ENCODE results near the gene POU2F1.

Gene POU2F1

DNA sequence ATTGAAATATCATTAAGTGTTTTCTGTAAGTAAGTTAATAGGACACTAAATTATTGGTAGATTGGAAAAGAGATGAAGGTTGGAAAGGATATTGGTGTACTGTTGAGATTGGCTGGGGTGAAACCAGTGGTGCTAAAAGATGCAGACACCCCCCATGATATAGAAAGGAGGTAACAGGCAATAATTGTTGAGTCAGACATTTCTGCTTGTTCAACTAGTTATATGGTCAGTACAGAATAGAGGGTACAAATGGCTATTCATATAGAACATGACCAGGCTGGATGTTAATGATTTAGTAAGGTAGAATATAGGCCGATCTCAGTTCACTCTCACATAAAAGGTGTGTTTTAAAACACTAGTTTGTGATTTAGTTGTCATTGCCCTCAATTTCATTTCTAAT, 104.5 kb downstream of the POU2F1 start:
- DNase-seq: no peak

DNA sequence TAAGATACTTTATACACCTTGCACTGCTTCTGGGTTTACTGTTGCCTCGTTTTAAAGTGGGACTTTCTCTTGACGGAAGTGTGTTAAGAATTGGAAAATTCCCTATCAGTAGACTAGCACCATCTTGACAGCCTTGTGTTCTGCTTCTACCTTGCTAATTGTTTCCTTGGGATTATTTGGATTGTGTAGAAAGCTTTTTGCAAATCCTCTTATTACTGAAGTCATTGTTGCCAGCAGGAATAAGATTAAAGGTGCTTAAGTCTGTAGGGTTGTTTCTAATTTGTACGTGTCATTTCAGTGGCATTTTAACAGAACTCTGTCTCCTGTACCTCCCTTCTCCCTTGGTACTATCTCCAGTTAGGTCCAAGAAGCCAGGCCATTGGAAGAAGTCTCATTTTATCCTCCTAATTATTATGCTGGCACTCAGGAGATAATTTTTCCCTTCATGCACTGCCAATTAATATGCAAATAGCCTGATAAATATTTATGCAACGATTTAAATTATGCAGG, 107.7 kb downstream of the POU2F1 start:
- no peak for DNase-seq

DNA sequence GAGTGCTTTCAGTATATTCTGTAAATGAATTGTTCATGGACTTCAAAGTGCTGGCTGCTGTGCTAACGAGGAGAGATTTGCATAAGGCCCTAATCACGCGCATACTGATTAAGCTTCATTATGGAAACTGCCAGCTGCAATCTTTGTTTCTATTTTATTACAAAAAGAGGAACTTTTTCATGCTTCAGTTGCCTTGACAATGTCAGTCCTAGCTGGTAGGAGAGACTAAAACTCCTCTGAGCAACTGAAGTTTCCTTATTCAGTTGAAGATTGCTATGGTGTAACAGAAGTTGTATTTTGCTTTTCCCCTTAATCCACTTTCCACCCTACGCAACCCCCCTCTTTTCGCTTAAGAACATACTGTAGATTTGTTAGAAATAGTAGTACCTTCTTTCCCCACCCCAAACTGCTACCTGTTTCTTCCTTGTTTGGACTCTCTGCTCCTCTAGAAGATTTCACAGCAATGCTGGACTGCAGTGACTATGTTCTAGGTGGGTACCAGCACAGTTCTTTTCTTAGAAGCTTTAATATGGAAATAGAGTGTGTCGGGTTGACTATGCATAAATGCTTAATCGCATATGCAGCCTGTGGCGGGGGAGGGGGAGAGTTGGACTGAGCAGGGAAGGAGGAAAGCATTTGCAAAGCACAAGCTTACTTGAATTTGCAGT, 108.3 kb downstream of the POU2F1 start:
- DNase-seq: no peak

DNA sequence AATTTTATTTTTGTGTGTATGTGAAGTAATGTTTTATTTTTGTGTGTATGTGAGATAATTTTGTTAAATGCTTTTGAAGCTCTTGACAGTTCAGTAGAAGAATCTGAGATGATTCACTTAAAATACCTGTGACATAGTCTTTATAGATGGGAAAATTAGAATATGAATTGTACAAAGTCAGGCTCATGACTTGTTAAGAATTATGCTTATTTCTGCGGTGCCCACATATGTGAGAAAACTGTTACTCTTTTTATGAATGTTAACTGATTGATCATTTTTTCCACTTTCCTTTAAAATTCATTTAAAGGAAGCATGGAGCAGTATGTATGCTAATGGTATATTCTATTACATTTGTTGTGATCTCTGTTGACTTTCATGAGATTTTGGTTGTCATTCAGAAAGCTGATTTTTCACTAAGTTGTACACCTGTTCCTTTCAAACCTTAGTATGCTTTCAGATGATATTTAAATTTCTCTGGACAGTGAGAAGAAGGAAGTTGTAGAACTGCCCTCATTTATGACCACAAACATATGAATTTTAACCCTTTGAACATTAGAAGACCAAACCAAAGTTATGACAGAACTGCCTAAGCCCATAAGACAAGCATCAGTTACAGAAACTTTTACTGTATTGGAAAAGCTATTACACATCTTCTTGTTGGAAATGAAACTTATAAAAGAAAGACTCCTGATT, 110.1 kb downstream of the POU2F1 start:
- no peak for DNase-seq

DNA sequence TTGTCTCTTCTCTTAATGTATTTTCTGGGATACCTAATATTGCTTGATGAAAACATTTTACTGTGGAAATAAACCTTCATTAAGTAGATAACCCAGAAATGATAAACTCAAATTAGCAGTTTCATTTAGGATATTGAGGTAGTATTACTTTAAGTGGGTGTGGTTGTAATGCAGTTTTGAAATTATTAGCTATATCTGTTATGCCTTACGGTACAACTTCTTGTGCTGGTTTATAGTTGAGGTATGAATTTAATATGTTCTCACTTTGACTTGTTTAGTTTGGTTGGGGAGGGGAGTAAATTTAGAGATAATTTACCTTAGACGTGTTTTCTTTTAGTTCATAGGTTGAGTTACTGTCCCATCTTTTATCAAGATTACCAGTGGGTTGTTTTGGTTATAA, 111.0 kb downstream of the POU2F1 start:
- no peak for DNase-seq

DNA sequence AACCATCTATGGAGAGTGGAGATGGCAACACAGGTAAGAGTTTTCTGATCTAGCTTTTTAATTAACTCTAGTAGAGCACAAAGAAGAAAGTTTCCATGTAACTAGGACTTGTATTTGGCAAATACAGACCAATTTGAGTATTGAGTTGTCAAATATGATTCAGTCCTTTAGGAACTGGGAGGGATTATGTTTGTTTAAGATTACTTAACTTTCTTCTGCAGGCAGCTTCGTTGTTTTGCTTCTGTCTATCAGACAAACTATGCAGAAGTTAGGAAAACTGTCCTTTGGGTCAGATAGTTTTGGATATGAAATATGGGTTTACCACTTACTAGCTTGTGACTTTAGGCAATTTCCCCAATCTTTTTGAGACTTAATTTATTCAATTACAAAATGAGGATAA, 111.8 kb downstream of the POU2F1 start:
- no peak for DNase-seq

DNA sequence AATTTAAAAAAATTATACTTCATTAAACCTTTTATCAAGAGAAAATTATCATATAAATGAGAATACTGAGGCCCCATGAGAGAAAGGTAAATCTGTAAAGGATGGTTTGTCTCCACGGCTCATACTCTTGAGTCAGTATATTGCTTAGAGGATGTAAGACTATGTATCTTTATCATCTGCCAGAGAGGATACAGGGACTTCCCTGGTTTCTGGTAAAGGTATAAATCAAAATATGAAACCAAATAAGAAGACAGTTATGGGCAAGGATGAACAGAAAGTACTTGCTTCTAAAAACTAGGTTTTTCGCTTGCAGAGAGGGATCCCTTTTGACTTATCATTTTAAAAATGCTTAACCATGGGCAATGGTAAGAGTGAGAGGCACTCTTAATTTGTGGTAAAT, 112.4 kb downstream of the POU2F1 start:
- no peak for DNase-seq

DNA sequence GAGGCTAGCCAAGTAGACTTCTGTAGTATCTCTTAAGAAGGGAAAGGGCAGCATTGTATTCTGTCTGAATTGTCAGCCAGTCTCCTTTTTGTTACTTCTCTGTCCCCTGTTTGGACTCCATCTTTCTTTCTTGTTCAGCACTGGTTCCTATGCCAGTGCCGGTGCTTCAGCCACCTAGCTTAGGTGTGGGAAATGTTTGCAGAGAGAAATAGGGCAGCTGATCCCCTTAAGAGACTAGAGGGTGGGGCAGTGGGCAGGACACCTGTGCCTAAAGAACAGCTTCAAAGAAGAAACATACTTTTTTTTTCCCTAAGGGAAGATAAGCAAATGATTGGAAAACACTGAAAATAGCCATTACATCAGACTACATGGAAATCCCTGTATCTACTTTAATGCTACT, 113.0 kb downstream of the POU2F1 start:
- no peak for DNase-seq

DNA sequence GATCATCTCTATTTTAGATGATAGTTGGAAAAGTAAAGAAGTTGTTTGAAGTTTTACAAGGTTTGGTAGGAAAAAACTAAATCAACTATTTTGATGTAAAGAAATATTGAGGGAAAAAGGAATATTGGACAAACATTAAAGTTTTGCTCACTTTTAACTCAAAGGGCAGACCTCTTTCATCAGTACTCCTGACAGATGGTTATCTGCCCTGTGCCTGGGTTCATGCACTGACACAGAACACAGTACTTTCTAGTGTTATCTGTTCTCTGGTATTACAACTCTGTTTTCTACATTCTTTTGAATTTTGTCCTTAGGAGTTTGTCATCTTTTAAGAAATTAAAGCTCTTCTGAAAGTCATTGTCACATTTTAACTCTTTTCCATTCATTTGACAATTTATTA, 118.7 kb downstream of the POU2F1 start:
- DNase-seq: no peak

DNA sequence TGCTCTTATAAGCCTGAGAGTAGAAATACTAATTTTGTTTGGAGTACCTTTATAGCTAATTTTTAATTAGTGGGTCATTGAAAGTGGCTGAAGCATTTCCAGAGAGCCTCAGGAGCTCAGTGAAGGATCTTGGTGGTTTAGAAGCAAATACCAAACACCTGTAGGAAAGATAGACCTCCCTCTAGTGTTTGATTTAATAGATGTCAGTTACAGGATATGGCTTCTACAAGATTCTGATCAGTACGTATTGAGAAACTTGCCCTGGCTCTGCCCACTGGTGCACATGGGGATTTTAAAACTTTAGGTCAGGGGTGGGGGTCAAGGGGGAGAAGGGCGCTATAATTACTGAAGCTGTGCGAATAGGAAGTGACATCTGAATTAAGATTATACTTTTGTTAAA, 122.2 kb downstream of the POU2F1 start:
- DNase-seq: no peak

DNA sequence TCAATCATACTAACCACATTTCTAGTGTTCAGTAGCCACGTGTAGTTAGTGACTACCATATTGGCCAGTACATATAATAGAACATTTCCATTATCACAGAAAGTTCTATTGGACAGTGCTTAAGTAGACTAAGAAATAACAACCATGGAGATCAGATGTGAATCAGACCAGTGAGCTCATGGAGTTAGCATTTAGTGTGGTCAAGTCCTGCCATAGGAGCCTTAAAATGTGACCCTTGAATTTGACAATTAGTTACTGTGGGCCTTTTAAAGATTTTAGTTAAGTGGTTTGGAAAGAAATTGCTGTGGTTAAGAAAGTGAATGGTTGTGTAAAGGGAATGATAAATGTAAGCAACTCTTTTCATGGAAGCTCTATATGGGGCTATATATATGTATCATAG, 123.4 kb downstream of the POU2F1 start:
- DNase-seq: no peak

DNA sequence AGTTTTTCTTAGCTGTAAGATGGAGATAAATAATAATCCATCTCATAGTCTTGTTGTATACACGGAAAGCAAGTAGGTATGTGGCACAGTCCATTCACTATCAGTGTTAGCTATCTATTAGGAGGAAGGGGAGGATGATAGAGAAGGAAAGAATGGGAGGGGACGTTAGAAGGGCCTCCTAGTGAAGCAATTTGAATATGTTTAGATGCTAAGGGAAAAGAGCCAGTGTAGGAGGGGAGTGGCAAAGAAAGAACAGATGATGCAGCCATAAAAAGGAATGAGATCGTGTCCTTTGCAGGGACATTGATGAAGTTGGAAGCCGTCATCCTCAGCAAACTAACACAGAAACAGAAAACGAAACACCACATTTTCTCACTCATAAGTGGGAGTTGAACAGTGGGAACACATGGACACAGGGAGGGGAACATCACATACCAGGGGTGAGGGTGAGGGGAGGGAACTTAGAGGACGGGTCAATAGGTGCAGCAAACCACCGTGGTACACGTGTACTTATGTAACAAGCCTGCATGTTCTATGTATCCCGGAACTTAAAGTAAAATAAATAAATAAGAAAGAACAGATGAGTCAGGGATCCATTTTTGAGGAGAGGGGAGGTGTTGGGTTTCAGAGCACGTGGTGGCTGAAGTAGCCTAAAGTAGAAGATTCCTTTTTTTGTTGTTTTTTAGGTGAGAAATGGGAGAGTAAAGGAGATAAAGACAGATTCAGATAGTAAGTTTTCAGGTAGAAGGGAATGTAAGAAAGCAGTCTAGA, 124.1 kb downstream of the POU2F1 start:
- DNase-seq: no peak

DNA sequence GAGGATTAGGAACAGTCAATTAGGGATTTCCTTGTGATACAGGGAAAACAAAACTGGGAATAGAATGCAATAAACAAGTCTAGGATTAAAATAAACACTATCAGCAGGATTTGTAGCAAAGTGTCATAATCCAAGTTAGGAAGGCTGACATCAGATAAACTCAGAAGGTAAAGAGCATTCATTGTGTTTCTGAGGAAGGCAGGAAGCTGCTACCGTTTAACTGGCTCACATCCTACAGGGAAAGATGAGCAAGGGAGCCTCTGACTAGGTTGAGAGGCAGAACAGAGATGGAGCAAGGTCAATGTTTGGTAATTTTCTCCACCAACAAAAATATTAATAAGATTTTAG, 124.7 kb downstream of the POU2F1 start:
- no peak for DNase-seq

DNA sequence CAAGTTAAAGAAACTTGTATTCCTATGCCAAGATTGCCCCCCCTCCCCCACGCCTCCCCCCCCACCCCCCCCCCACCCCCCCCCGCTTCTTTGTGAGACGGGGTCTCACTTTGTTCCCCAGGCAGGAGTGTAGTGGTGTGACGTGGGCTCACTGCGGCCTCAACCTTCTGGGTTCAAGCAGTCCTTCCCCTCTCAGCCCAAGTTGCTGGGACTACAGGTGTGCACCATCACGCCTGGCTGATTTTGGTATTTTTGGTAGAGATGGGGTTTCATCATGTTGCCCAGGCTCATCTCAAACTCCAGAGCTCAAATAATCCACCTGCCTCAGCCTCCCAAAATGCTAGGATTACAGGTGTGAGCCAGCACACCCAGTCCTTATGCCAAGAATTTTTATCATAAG, 136.6 kb downstream of the POU2F1 start:
- no peak for DNase-seq

DNA sequence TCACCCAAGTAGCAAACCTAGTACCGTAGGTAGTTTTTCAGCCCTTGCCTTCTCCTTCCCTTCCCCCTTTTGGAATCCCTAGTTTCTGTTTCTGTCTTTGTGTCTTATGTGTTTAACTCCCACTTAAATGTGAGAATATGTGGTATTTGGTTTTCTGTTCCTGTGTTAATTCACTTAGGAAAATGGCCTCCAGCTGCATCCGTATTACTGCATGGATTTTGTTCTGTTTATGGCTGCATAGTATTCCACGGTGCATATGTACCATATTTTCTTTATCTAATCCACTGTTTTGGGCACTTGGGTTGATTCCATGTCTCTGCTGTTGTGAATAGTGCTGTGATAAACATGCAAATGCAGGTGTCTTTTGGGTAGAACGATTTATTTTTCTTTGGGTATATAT, 138.6 kb downstream of the POU2F1 start:
- no peak for DNase-seq

DNA sequence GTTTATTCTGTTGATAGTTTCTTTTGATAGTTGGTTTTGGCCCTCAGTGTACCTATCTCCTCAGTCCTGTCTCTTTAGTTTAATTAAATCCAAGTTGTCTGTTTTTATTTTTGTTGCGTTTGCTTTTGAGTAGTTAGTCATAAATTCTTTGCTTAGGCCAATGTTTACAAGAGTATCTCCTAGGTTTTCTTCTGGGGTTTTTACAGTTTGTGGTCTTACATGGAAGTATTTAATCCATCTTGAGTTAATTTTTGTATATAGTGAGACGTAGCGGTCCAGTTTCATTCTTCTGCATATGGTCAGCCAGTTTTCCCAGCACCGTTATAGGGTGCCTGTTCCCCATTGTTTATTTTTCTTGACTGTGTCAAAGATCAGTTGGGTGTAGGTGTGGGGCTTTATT, 139.4 kb downstream of the POU2F1 start:
- no peak for DNase-seq

DNA sequence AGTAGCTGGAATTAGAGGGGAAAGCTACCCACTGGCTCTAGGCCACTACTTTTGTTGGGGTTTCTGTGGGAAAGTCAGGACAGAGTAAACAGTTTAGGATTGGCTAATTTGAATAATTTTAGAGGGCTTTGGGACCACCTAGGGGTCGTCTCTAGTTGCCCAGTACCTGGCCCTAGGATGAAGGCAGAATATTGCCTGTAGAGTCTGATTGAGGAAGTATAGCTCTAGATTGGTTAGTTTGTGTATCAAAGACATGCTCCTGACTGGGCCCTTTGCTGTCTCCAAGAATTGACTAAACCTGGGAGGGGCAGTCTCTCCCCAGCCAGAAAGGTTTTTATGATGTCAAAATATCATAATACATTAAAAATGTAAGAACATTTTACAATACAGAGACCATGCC, 142.0 kb downstream of the POU2F1 start:
- no peak for DNase-seq

DNA sequence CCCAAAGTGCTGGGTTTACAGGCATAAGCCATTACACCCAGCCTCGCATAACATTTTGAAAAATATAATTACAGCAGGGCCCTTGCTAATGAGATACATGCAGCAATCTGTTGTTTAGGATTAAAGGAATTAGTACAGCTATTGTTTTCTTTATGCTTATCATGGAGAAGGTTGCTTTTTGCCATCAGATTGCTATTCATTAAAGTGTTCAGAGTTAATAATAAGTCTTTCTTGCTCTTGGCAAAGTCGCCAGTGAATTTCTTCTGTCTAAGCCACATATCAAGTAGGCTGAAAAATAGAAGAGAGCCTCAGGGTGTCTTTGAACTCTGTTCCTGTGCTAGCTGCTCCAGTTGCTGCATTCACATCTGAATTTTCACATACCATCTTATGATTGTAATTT, 144.1 kb downstream of the POU2F1 start:
- DNase-seq: no peak

DNA sequence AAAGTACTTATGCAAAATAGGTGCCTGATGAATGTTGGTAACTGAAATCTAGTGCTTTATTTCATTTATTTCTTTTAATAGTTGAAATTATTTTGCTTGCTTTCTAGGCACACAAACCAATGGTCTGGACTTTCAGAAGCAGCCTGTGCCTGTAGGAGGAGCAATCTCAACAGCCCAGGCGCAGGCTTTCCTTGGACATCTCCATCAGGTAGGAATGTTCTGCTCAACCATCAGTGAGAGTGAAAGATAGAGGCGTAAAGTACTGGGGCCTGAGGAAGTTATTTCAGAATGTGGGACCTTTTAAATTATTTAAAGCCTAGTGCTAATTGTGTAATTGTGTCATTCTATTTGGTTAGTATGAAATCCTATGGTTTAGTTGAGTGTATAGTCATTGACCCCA, 144.7 kb downstream of the POU2F1 start:
- no peak for DNase-seq

DNA sequence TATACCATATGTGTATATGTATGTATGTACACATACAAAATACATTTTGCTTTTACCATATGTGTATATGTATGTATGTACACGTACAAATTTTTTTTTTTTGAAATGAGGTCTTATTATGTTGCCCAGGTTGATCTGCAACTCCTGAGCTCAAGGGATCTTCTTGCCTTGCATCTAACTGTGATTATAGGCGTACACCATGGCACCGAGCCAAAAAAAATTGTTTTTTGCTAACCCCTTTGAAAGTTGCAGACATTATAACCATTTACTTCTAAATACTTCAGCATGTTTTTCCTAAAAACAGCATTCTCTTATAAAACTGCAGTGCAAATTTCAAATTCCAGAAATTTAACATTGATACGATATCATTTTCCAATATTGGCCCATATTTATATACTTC, 147.0 kb downstream of the POU2F1 start:
- DNase-seq: no peak

DNA sequence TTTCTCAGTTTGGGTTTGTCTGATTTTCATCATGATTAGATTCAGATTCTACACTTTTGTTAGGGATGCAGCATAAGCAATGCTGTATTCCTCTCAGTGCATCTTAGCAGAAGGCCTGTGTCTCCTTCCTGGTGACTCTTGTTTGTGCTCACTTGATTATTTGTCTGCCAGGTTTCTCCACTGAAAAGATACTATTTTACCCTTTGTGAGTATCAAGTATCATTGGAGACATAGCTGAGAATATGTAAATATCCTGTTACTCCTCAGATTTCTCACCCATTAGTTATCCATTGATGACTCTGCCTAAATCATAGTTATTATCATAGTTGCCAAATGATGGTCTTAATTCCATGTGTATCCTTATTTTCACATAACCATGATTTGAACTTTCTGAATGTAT, 148.5 kb downstream of the POU2F1 start:
- DNase-seq: no peak

DNA sequence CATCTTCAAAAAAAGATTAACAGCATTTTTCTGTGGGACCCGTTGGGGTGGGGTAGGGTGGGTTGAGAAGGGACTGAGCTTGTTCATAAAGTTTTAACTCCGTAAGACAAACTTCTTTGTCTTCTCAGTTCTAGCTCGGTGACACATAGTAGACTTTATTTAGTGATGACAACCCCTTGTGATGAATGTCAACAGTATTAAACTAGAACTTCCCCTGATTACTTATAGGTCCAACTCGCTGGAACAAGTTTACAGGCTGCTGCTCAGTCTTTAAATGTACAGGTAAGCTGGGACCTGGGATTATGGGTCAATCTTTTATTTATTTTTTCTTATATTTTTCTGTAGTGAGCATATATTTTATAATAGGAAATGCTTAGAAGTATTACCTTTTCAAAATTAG, 149.2 kb downstream of the POU2F1 start:
- no peak for DNase-seq

DNA sequence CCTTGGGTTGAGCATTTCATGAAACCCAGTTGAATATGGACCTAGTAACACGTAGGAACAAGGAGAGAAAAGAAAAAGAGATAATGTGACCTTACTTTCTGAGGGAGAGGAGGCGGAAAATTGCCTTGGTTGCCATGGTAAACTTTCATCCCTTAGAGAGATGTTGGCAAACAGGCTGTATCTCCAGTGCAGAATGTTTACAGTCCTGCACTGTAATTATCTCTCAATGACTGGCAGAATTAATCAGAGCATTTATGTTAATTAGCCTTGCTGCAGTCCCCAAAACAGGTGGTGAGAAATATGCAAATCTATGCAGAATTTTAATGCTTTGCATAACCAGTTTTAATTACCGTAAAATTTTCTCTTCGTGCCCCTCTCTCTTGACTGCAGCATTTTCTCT, 150.3 kb downstream of the POU2F1 start:
- DNase-seq: peak; percentile 85

DNA sequence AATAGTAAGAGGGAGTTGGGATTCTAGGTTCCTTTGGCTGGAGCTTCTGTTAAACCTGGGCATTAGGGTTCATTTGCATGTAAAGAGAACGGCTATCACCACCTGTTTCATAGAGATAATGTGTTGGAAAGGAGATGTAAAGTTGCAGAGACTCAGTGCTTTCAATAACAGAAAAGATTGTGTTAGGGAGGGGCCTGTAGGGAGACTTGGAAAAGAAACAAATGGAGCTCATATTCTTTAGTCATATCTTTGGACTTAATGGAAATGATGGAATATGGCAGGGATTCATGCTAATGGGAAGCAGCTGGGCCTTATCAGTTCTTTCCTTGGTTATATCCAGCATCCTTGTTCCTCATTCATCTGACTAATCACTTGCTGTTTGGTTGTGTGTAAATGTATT, 152.7 kb downstream of the POU2F1 start:
- no peak for DNase-seq
